Hypothalamus (tissue), 51 donors: ENCODE data around the gene NT5C1B.

Experiments
- DNase-seq, 51 donors: peaks; one replicate each; lab custom pipeline; 2025; lab: John Stamatoyannopoulos, UW

Gene NT5C1B

GRCh38 chr2:18600255-18600613, 10.9 kb upstream of the NT5C1B start:
- DNase-seq, result no peak

GRCh38 chr2:18599509-18600254, 10.3 kb upstream of the NT5C1B start:
- no peak for DNase-seq

GRCh38 chr2:18598848-18599484, 9.6 kb upstream of the NT5C1B start:
- DNase-seq, result no peak

- DNase-seq, result no peak
Measured at GRCh38 chr2:18597618-18598017, 8.2 kb upstream of the NT5C1B start.

GRCh38 chr2:18596993-18597392, 7.6 kb upstream of the NT5C1B start:
- no peak for DNase-seq

GRCh38 chr2:18593496-18593895, 4.1 kb upstream of the NT5C1B start:
- DNase-seq, result no peak

GRCh38 chr2:18592372-18592771, 3.0 kb upstream of the NT5C1B start:
- DNase-seq, result no peak

GRCh38 chr2:18588802-18589201, 567 bp downstream of the NT5C1B start:
- DNase-seq, result no peak

GRCh38 chr2:18588049-18588448, 1.3 kb downstream of the NT5C1B start:
- no peak for DNase-seq

GRCh38 chr2:18585526-18585925, 3.8 kb downstream of the NT5C1B start:
- no peak for DNase-seq

GRCh38 chr2:18584608-18584954, 4.8 kb downstream of the NT5C1B start:
- no peak for DNase-seq

- DNase-seq, result no peak
Measured at GRCh38 chr2:18583905-18584607, 5.3 kb downstream of the NT5C1B start.

- no peak for DNase-seq
Measured at GRCh38 chr2:18580606-18581005, 8.8 kb downstream of the NT5C1B start.

- DNase-seq, result no peak
Measured at GRCh38 chr2:18578033-18578432, 11.3 kb downstream of the NT5C1B start.

- no peak for DNase-seq
Measured at GRCh38 chr2:18566145-18566769, 23.1 kb downstream of the NT5C1B start.

GRCh38 chr2:18560797-18561085, 28.6 kb downstream of the NT5C1B start:
- no peak for DNase-seq

GRCh38 chr2:18560031-18560796, 29.2 kb downstream of the NT5C1B start, which contains the start of gene RDH14:
Gene RDH14, minus strand, starts transcription at chr2:18560653. Its CDS starts 81 bp downstream, at chr2:18560572.
- peak; percentile 56 to 97 (median 91) for DNase-seq

- DNase-seq, result peak in 2 of 51 donors; percentile 11 to 29
Measured at GRCh38 chr2:18559531-18560030, 29.8 kb downstream of the NT5C1B start.

- DNase-seq, result no peak
Measured at GRCh38 chr2:18558458-18558857, 30.9 kb downstream of the NT5C1B start.

GRCh38 chr2:18557121-18557520, 32.2 kb downstream of the NT5C1B start:
- no peak for DNase-seq
